GM19324 (cell line): ENCODE results near the gene EME1.
"Not testable (repeated sequence)": the region's sequence is repeated elsewhere in the genome, so short reads cannot be mapped to it uniquely, and the experiment has no call there.

Experiments used
- ATAC-seq: cut with Tn5 transposase; IDR thresholded peaks from one replicate; pipeline ENCODE4 v1.9.1; 2021; ENCODE audit warnings: mild to moderate bottlenecking, moderate library complexity; ENCODE audit not compliant: unreplicated experiment, low FRiP score

The EME1 gene

GRCh38 chr17:50386510-50386909 is 13.5 kb downstream of the EME1 start:
- no peak for ATAC-seq

DNA sequence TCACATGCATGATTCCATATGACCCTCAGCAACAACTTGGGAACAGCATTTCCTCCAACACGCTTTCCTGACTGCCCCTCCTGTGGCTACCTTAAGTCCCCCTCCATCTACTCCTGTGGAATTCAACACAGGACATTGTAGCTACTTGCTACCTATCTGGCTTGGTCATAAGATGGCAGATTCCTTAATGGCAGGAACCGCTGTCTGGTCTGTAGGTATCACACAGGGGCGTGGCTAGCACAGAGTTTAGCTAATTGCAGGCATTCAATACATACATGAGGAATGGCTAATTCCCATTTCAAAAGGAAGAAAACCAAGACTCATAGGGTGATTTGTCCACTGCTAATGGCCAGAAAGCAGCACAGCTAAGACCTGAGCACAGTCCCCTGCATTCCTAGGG is 15.7 kb downstream of the EME1 start:
- no peak for ATAC-seq

DNA sequence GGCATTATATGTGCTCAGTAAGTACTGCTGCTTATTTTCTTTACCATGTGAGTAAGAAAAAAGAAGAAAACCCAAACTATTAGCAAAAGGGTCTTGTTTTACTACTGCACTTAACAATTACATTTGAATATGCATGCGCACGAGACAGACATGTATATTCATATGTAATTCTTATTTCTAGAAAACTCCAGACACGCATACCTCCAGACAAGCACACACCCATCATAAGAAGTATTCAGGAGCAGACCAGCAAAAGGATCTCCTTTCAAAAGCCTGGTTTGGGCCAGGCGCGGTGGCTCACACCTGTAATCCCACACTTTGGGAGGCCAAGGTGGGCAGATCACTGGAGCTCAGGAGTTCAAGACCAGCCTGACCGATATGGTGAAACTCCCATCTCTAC is 16.5 kb downstream of the EME1 start:
- no peak for ATAC-seq

GRCh38 chr17:50392621-50393020 is 19.6 kb downstream of the EME1 start:
- ATAC-seq, result no peak

GRCh38 chr17:50393700-50394099 is 20.7 kb downstream of the EME1 start:
- no peak for ATAC-seq

GRCh38 chr17:50394711-50395110 is 21.7 kb downstream of the EME1 start:
- no peak for ATAC-seq

DNA sequence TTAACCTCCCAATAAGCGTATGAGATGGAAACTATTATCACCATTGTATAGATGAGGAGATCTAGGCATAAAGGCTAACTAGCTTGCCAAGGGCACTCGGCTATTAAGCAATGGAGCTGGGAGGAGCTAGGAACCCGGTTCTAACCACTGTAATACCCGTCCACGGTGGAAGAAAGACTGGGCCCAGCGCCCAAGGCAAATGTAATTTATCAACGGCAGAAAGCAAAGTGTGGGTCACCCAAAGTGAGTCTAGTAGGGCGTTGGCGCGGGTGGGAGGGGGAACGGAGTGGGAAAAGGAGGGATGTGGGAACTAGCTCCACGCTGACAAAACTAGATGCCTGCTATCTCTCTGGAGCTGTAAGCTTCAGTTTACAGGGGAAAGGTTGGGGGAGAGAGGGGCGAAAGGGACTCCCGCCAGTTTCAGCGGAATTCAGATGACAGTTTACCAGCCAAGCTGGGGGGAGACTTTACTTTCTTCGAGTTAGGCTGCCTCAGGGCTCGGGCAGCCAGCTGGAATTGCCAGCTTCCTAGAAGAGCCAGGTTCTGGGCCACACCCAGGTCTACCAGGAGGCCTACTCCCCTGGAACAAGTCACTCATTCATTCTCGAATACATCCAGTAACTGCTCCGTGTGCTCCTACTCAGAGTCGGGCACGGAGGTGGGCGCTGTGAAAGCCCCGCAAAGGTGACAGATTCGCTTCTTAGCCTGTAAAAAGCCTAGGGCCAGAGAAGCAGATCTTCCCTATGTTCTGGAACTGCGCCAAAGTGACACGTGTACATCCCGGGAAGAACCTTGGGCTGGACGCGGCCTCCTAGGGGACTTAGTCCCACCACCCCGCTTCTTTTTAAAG is 23.5 kb downstream of the EME1 start:
- ATAC-seq, result no peak

DNA sequence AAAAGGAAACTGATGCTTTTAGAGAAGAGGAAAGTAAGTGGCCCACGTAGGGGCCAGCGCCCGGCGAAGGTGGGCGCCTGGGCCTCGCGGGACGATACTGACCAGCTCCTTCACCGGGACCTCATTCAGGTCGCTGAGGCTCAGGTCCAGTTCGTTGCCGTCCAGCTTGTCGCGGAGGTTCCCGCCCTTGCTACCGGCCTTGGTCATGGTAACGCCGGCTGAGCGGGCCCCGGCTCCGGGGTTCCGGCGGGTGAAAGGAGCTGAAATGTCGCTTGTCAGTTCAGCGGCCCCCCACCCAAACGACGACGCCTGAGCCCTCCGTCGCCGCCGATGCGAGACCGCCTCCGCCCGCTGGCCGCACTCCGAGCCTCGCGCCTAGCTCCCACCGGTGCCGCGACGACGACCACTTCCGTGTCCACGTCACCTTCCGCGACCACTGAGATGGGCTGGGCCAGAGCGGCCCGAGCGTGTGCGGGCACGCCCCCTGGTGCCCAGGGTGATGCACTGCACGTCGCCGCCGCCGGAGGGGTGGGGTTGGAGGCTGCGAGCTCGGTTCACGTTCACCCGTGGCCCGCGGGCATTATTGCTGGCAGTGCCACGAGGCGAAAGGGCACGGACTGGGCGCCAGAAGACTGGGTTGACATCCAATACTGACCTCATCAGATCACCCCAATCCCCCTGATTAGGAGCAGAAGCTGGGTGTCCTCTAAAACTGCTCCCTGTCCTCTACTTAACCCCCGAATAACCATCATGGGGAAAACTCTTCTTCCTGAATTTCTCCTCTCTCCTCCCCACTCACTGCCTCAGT is 24.3 kb downstream of the EME1 start, which contains the start of gene LRRC59:
LRRC59 (minus strand) TSS at position 413 of the 808 bp plus-strand sequence; CDS start at position 207, 206 bp downstream.
- peak; percentile 94 for ATAC-seq

GRCh38 chr17:50397919-50398285 is 24.9 kb downstream of the EME1 start:
- no peak for ATAC-seq

DNA sequence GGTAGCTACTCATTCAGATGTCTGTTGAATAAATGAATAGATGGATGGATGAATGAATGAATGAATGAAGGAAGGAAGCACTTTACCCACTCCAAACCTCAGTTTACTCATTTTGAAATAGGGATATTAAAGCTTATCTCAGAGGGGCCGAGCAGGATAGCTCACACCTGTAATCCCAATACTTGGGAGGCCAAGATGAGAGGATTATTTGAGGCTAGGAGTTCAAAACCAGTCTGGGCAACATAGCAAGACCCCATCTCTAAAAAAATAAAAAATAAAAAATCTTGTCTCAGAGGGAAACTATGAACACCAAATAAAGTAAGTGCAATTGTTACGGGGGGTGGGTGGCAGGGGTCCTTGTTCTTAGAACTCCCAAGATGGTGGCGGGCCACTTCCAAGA is 25.6 kb downstream of the EME1 start:
- not testable (repeated sequence) for ATAC-seq

DNA sequence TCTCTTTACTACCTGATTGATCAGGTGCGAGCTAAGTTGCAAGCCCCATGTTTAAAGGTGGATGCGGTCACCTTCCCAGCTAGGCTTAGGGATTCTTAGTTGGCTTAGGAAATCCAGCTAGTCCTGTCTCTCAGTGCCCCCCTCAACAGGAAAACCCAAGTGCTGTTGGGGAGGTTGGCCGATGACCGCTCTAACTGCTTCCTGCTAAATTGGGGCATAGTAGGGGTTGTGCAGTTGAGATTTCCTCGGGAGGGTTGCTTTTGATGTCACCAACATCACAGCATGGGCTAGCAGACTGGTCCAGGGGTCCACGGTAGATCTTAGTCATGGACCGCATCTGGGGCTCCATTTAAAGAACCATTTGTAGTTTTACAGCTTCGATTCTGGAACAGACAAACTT is 26.6 kb downstream of the EME1 start:
- not testable (repeated sequence) for ATAC-seq

DNA sequence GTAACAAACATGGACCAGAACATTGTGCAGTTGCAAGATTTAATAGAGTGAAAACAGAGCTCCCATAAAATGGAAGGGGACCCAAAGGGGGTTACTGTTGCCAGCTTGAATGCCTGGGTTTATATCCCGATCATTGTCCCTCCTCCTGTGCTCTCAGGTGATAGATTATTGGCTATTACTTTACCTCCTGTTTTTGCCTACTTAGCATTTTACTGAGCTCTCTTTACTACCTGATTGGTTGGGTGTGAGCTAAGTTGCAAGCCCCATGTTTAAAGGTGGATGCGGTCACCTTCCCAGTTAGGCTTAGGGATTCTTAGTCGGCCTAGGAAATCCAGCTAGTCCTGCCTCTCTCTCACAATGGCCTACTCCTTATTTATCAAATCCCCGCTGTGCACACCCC is 32.3 kb downstream of the EME1 start:
- not testable (repeated sequence) for ATAC-seq

- no peak for ATAC-seq
Observed at GRCh38 chr17:50406578-50406977, 33.5 kb downstream of the EME1 start.

GRCh38 chr17:50407921-50408320 is 34.9 kb downstream of the EME1 start:
- ATAC-seq, result no peak

- ATAC-seq, result no peak
Observed at GRCh38 chr17:50412188-50412732, 39.2 kb downstream of the EME1 start.

DNA sequence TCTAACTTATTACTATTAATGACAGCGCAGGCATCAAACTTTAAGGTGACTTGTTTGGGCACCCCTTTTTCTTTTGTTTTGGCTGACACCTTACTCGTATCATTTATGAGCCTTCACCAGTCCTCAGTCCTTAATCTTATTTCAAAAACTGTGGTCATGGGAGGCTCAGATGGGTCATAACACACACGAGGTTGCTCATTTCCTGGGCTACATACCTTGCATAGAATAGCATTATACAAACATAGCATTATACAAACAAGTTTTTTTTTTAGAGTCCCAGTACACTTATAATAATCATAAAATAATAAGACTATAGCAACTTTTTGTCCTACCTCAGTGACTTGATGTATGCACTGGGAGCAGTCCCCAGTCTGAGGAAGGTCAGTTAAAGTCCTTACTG is 41.8 kb downstream of the EME1 start:
- ATAC-seq, result no peak

- not testable (repeated sequence) for ATAC-seq
Observed at GRCh38 chr17:50419577-50419976, 46.5 kb downstream of the EME1 start.

DNA sequence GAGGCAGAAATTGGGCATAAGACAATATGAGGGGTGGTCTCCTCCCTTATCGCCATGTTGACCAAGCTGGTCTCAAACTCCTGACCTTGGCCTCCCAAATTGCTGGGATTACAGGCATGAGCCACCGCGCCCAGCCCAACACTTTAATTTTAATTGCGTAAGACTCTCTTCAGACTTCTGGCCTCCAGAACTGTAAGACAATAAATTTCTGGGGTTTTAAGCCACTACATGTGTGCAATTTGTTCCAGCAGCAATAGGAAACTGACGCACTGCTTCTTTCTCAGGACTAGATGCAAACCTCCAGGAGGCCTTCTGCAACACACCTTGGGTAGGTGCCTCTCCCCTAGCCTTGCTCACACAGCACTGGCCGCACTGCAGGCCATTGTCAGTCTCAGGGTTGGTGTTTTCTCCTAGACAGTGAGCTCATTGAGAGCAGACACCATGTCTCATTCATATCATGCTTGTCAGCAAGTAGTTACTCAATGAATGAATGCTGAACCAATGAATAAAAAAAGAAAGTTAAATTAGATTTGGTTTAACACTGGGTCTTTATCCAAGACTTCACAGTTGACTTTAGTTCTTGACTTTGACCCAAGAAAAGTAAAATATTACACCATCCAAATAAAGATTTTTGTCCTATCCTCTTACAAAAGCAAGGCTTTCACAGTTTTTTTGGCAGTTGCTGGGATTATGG is 47.5 kb downstream of the EME1 start:
- ATAC-seq, result no peak

GRCh38 chr17:50421308-50422051 is 48.5 kb downstream of the EME1 start:
- ATAC-seq, result no peak

DNA sequence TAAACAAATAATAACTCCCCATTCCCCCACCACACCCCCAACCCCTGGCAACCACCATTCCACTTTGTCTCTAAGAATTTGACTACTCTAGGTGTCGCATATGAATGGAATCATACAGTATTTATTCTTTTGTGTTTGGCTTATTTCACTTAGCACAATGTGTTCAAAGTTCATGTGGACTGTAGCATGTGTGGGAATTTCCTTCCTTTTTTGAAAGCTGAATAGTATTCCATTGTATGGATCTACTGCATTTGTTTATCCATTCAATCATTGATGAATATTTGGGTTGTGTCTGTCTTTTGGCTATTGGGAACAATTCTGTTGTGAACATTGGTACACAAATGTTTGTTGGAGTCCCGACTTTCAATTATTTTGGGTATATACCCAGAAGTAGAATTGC is 49.7 kb downstream of the EME1 start:
- no peak for ATAC-seq
